Stimulated activated memory B cell treated with anti-CD40 and anti-IgM and Interleukin-4, amounts not matched to agents 10 μg/mL and 1 μg/mL and 100 μg/mL, for 72 hours (primary cell): ENCODE measurements around the gene SMARCA5.

ENCODE experiments used
- ATAC-seq: fragments of 150-1000 bp; cut with Tn5 transposase; 2 replicates; pipeline ENCODE4 v1.10.0; 2021
- H3K27ac Mint-ChIP-seq: one replicate; pipeline ENCODE4 v1.8.0; 2022; ENCODE audit warnings: mild to moderate bottlenecking, mixed read lengths
- H3K27me3 Mint-ChIP-seq: one replicate; pipeline ENCODE4 v1.8.0; 2022; ENCODE audit warnings: mixed read lengths
- H3K36me3 Mint-ChIP-seq: one replicate; pipeline ENCODE4 v1.8.0; 2022; ENCODE audit warnings: mixed read lengths
- H3K4me1 Mint-ChIP-seq: one replicate; pipeline ENCODE4 v1.8.0; 2022; ENCODE audit warnings: mixed read lengths
- H3K4me3 Mint-ChIP-seq: one replicate; pipeline ENCODE4 v1.8.0; 2022; ENCODE audit warnings: mild to moderate bottlenecking, moderate library complexity, mixed read lengths
- H3K9me3 Mint-ChIP-seq: one replicate; pipeline ENCODE4 v1.8.0; 2022; ENCODE audit warnings: mixed read lengths

SMARCA5 gene

DNA sequence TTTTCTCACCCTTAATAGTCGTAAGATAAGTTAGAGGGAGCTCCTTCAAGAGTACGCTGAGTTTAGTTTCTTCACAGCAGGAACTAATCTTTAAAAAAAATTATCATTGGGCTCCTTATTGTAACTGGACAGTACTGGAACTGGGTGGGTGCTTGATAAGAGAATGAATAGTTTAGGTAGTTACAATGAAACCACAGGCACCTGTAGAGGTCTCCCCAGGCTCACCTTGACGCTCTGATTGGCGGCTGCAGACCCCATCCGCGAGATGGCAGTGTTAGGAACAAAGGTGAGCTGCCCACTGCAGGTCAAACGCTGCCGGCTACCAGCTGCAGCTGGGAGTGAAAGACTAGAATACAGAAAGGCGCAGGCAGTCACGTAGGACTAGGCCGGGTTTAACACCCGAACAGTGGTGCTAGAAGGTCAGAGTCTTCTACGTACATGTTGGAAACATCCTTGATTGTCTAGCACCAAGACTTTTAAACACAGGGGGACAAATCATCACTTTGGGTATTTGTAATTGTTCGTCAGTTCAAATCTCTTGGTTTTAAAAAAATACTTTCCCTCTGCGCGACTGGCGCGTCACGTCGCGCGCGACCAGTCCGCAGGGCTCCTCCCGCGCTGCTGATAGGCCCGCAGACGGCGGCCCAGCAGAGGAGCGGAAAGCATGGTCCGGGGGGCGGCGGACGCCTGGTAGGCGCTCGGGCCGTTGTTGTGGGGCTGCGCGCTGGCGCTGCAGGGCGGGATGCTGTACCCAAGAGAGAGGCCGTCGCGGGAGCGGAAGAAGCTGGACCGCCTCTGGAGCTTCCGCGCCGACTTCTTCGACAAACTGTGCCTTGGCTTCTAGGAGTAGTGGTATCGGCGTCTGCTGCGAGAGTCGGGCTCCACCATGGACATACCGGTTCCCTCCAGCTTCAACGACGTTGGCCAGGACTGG, 45.6 kb downstream of the SMARCA5 start:
- peak overlapping the region; percentile 96 for H3K4me3 Mint-ChIP-seq
- H3K9me3 Mint-ChIP-seq = no peaks in the 10 kb centered on the region

DNA sequence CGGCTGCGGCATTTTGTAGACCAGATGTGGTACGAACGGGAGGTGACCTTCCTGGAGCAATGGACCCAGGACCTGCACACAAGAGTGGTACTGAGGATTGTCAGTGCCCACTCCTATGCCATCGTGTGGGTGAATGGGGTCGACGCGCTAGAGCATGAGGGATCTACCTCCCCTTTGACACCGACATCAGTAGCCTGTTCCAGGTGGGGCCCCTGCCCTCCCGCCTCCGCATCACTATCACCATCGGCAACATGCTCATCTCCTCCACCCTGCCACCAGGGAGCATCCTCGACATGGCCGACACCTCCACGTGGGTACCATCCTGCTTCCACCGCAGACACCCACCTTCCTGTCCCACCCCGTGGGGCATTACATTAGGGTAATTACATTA, 46.2 kb downstream of the SMARCA5 start:
- Mint-ChIP-seq H3K4me1 (peaks cover 31% of the 10 kb centered on the region), H3K27me3 (no peaks in the 10 kb centered on the region), H3K27ac (peak overlapping the region; percentile 92), H3K9me3 (no peaks in the 10 kb centered on the region), H3K4me3 (peak overlapping the region; percentile 96), H3K36me3 (peaks cover 10% of the 10 kb centered on the region)
- ATAC-seq = peak; percentile 49

More for the DNA sequence above, 45.6 kb downstream of the SMARCA5 start:
- ATAC-seq = peak; percentile 89
- Mint-ChIP-seq H3K27ac (peak overlapping the region; percentile 92), H3K36me3 (peaks cover 10% of the 10 kb centered on the region), H3K27me3 (no peaks in the 10 kb centered on the region), H3K4me1 (peaks cover 36% of the 10 kb centered on the region)

- Mint-ChIP-seq H3K4me1 (peaks cover 28% of the 10 kb centered on the region), H3K27me3 (no peaks in the 10 kb centered on the region), H3K4me3 (no peak overlapping the region), H3K9me3 (no peaks in the 10 kb centered on the region), H3K36me3 (peaks cover 27% of the 10 kb centered on the region), H3K27ac (no peak overlapping the region)
- ATAC-seq = no peak
Measured at GRCh38 chr4:143564472-143564871, 51.0 kb downstream of the SMARCA5 start.

DNA sequence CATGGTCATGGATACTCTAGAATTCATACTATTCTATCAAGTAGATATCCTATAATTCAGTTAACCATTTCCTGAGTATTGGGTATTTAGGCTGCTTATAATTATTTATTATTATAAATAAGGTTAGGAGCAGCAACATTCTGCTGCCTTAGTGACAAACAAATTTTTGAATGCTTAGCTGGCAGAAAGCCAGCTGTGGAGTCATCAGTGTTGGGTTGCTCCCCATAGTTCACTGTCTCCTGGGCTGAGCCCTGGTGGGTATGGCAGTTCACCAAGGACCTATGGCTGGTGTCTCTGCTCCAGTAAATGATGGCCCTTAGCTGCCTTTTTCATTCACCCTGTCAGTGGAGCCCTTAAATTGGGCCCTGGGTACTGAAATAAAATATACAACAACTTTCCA, 61.8 kb downstream of the SMARCA5 start:
- Mint-ChIP-seq H3K4me1 (no peaks in the 10 kb centered on the region), H3K27ac (no peak overlapping the region), H3K27me3 (no peaks in the 10 kb centered on the region), H3K36me3 (peaks cover 38% of the 10 kb centered on the region), H3K9me3 (no peaks in the 10 kb centered on the region), H3K4me3 (no peak overlapping the region)
- no peak for ATAC-seq

DNA sequence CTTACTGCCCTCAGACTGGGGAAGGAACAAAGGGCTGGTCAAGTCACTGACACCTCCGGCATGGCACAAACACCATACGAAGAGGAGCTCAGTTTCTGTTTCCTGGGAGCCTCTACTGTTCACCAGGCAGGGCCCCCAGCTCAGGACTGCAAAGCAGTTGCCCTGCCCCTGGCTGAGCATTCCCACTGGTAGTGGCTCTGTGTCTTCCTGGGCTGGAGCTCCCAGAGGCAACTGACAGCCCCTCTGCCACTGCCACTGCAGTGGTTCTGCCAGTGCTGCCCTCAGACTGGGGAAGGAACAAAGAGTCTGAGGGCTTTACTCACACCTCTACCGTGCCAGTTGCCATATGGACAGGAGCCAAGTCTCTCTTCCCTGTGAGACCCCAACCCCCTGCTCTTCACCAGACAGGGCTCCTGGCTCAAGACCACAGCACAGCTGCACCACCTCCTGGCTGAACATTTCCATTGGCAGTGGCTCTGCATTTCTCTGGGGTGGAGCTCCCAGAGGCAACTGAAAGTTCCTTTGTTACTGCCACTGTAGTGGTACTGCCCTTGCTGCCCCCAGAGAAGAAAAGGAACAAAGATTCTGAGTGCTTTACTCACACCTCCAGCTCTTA, 67.9 kb downstream of the SMARCA5 start:
- Mint-ChIP-seq H3K36me3 (peaks cover 30% of the 10 kb centered on the region), H3K27me3 (no peaks in the 10 kb centered on the region), H3K27ac (no peak overlapping the region), H3K4me1 (no peaks in the 10 kb centered on the region), H3K9me3 (peaks cover 12% of the 10 kb centered on the region), H3K4me3 (no peak overlapping the region)
- ATAC-seq = no peak

DNA sequence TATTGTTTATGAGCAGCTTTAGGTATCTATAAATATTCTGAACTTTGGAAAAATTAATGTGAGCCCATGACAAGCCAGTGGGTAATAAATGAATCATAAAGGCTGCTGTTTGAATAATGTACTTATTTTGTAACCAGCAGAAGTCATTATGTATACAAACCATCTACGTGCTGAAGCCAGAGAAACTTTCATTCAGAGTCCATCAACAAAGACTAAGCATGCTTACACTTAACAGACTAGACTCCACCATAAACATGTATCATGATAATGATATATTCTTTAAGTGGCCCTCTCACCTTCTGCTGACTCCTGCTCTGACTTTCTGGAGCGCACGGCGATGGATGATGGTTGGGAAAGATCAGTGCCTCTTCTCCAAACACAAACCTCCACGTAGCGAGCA, 72.0 kb downstream of the SMARCA5 start:
- Mint-ChIP-seq H3K27ac (no peak overlapping the region), H3K36me3 (peaks cover 19% of the 10 kb centered on the region), H3K27me3 (no peaks in the 10 kb centered on the region), H3K9me3 (peaks cover 12% of the 10 kb centered on the region), H3K4me3 (no peak overlapping the region), H3K4me1 (no peaks in the 10 kb centered on the region)
- ATAC-seq = no peak

DNA sequence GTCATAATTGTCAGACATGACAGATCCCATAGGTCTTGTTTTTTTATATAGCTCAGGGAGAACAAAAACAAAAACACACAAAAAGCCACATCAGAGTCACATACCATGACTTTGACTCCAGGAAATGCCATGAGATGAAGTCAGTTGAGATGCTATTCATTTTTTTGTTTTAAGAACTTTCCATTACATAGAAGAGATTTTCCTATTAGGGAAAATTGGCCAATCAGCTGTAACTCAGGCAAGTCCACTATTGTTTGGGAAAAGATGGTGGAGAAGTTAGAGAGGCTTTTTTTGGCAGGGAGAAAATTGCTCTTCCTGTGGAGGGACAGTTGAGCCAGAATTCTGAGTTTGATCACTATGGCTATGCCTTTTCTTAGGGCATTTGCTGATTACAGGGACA, 72.6 kb downstream of the SMARCA5 start:
- Mint-ChIP-seq H3K4me1 (no peaks in the 10 kb centered on the region), H3K36me3 (peaks cover 19% of the 10 kb centered on the region), H3K9me3 (peaks cover 12% of the 10 kb centered on the region), H3K27ac (no peak overlapping the region), H3K27me3 (no peaks in the 10 kb centered on the region), H3K4me3 (no peak overlapping the region)
- ATAC-seq = no peak

- ATAC-seq = no peak
- no peak overlapping the region for H3K4me3 Mint-ChIP-seq
- no peaks in the 10 kb centered on the region for H3K4me1 Mint-ChIP-seq
- H3K27me3 Mint-ChIP-seq = no peaks in the 10 kb centered on the region
- H3K9me3 Mint-ChIP-seq = peaks cover 12% of the 10 kb centered on the region
- peaks cover 20% of the 10 kb centered on the region for H3K36me3 Mint-ChIP-seq
- H3K27ac Mint-ChIP-seq = no peak overlapping the region
Measured at GRCh38 chr4:143587703-143588102, 74.2 kb downstream of the SMARCA5 start.

- H3K27me3 Mint-ChIP-seq = peaks cover 17% of the 10 kb centered on the region
- peaks cover 5% of the 10 kb centered on the region for H3K9me3 Mint-ChIP-seq
- no peak overlapping the region for H3K27ac Mint-ChIP-seq
- ATAC-seq = no peak
- peaks cover 20% of the 10 kb centered on the region for H3K36me3 Mint-ChIP-seq
- H3K4me1 Mint-ChIP-seq = no peaks in the 10 kb centered on the region
- H3K4me3 Mint-ChIP-seq = no peak overlapping the region
Measured at GRCh38 chr4:143597276-143597675, 83.8 kb downstream of the SMARCA5 start.

GRCh38 chr4:143598816-143599215, 85.3 kb downstream of the SMARCA5 start:
- peaks cover 2% of the 10 kb centered on the region for H3K9me3 Mint-ChIP-seq
- H3K4me1 Mint-ChIP-seq = no peaks in the 10 kb centered on the region
- no peak overlapping the region for H3K27ac Mint-ChIP-seq
- no peak for ATAC-seq
- no peak overlapping the region for H3K4me3 Mint-ChIP-seq
- H3K36me3 Mint-ChIP-seq = peaks cover 12% of the 10 kb centered on the region
- H3K27me3 Mint-ChIP-seq = peaks cover 16% of the 10 kb centered on the region

GRCh38 chr4:143599827-143600226, 86.3 kb downstream of the SMARCA5 start:
- no peak for ATAC-seq
- H3K9me3 Mint-ChIP-seq = no peaks in the 10 kb centered on the region
- H3K27ac Mint-ChIP-seq = no peak overlapping the region
- H3K36me3 Mint-ChIP-seq = peaks cover 12% of the 10 kb centered on the region
- H3K4me1 Mint-ChIP-seq = no peaks in the 10 kb centered on the region
- peaks cover 9% of the 10 kb centered on the region for H3K27me3 Mint-ChIP-seq
- no peak overlapping the region for H3K4me3 Mint-ChIP-seq

DNA sequence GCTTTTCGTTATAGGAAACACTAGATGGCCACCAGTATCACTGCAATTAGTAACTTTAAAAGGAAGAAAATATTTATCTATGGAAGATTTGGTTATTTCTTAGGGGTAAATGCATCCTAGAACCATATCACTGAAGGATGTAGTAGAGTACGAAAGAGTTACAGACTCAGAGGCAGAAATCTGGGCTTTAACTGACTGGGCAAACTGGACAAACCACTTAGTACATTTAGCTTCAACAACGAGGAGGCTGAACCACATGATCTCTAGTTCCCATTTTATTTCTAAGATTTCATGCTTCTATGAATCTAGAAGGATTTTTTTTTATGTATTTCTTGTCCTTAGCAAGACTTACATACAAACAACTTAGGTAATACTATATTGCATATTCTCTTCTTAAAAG, 93.0 kb downstream of the SMARCA5 start:
- H3K9me3 Mint-ChIP-seq = no peaks in the 10 kb centered on the region
- no peaks in the 10 kb centered on the region for H3K27me3 Mint-ChIP-seq
- no peak overlapping the region for H3K4me3 Mint-ChIP-seq
- H3K4me1 Mint-ChIP-seq = no peaks in the 10 kb centered on the region
- H3K27ac Mint-ChIP-seq = no peak overlapping the region
- ATAC-seq = no peak
- peaks cover 6% of the 10 kb centered on the region for H3K36me3 Mint-ChIP-seq
